GM19099 (cell line): ENCODE measurements around the gene LNP1.

Experiments used
- POLR2A ChIP-seq: IDR thresholded peaks from 3 replicates; pipeline ENCODE4 v1.6.1; 2011; ENCODE audit warnings: low read depth; ENCODE audit not compliant: insufficient read length; ENCODE audit errors: extremely low read depth

LNP1 gene

GRCh38 chr3:100455841-100456550, 54.7 kb downstream of the LNP1 start:
- TF ChIP-seq POLR2A: no peak

GRCh38 chr3:100456745-100457144, 55.4 kb downstream of the LNP1 start:
- no peak for TF ChIP-seq POLR2A

- no peak for TF ChIP-seq POLR2A
These were observed 56.5 kb downstream of the LNP1 start for GRCh38 chr3:100457811-100458210.

GRCh38 chr3:100458814-100459213, 57.5 kb downstream of the LNP1 start:
- no peak for TF ChIP-seq POLR2A

GRCh38 chr3:100463002-100463401, 61.7 kb downstream of the LNP1 start:
- TF ChIP-seq POLR2A: no peak

- no peak for TF ChIP-seq POLR2A
These were observed 62.4 kb downstream of the LNP1 start for GRCh38 chr3:100463646-100464155.

- TF ChIP-seq POLR2A: no peak
These were observed 64.8 kb downstream of the LNP1 start for GRCh38 chr3:100465892-100466777.

- no peak for TF ChIP-seq POLR2A
These were observed 65.8 kb downstream of the LNP1 start for GRCh38 chr3:100467133-100467532.

GRCh38 chr3:100468676-100469075, 67.3 kb downstream of the LNP1 start:
- TF ChIP-seq POLR2A: no peak

GRCh38 chr3:100470951-100471350, 69.6 kb downstream of the LNP1 start:
- no peak for TF ChIP-seq POLR2A

GRCh38 chr3:100471444-100471843, 70.1 kb downstream of the LNP1 start:
- no peak for TF ChIP-seq POLR2A

GRCh38 chr3:100480081-100480480, 78.7 kb downstream of the LNP1 start:
- no peak for TF ChIP-seq POLR2A

GRCh38 chr3:100482176-100482575, 80.8 kb downstream of the LNP1 start:
- TF ChIP-seq POLR2A: no peak

- TF ChIP-seq POLR2A: no peak
These were observed 82.2 kb downstream of the LNP1 start for GRCh38 chr3:100483529-100483928.

GRCh38 chr3:100486808-100487207, 85.5 kb downstream of the LNP1 start:
- TF ChIP-seq POLR2A: no peak

GRCh38 chr3:100489118-100489517, 87.8 kb downstream of the LNP1 start:
- TF ChIP-seq POLR2A: no peak
